SU-DHL-6 (cell line): ENCODE data around the gene WARS2.
"Not testable (repeated sequence)": the region's sequence is repeated elsewhere in the genome, so short reads cannot be mapped to it uniquely, and the experiment has no call there.

Source experiments
- H2AFZ ChIP-seq: fragments of 200-600 bp; sonication (generic); 2 replicates; pipeline ENCODE4 v1.6.1; 2014; ENCODE audit warnings: low read depth, mild to moderate bottlenecking, moderate library complexity, mixed read lengths, antibody characterized with exemption, low read length; ENCODE audit not compliant: severe bottlenecking
- H3F3A ChIP-seq: fragments of 200-600 bp; shearing (Covaris generic); 2 replicates; pipeline ENCODE4 v1.6.0; 2016; ENCODE audit warnings: antibody characterized with exemption, mild to moderate bottlenecking; ENCODE audit not compliant: insufficient read depth
- H3K27ac ChIP-seq: fragments of 200-600 bp; sonication (generic); 2 replicates; pipeline ENCODE4 v1.5.1; 2016; ENCODE audit warnings: low read depth, mild to moderate bottlenecking, low read length, moderate library complexity, mixed read lengths
- H3K27me3 ChIP-seq: fragments of 200-600 bp; sonication (generic), shearing (Covaris generic); 2 replicates; pipeline ENCODE4 v1.6.0; 2014; ENCODE audit warnings: mild to moderate bottlenecking, low read length
- H3K36me3 ChIP-seq: fragments of 200-600 bp; sonication (generic); 2 replicates; pipeline ENCODE4 v1.6.1; 2014; ENCODE audit warnings: mild to moderate bottlenecking, low read length, mixed read lengths
- H3K4me2 ChIP-seq: fragments of 300-600, 200-600 bp; shearing (Covaris generic), sonication (generic); 2 replicates; pipeline ENCODE4 v1.6.0; 2014; ENCODE audit warnings: low read length, low read depth, mild to moderate bottlenecking; ENCODE audit not compliant: poor library complexity, severe bottlenecking
- H3K4me3 ChIP-seq: fragments of 200-600 bp; sonication (generic); 2 replicates; pipeline ENCODE4 v1.5.1; 2014; ENCODE audit warnings: antibody characterized with exemption, low read length, mild to moderate bottlenecking, mixed read lengths; ENCODE audit not compliant: insufficient read depth, poor library complexity, severe bottlenecking
- H3K79me2 ChIP-seq: fragments of 200-600 bp; sonication (generic); 2 replicates; pipeline ENCODE4 v1.6.1; 2014; ENCODE audit warnings: mild to moderate bottlenecking, low read length, moderate library complexity; ENCODE audit not compliant: insufficient read depth
- H3K9ac ChIP-seq: fragments of 200-600 bp; sonication (generic); 2 replicates; pipeline ENCODE4 v1.7.0; 2014; ENCODE audit warnings: mild to moderate bottlenecking, low read length
- H3K9me2 ChIP-seq: fragments of 200-600 bp; sonication (generic); replicated peaks from 2 replicates; pipeline ENCODE4 v1.6.1; 2014; ENCODE audit warnings: low read length; ENCODE audit not compliant: insufficient read depth
- H3K9me3 ChIP-seq: fragments of 200-600 bp; sonication (generic); 2 replicates; pipeline ENCODE4 v1.6.1; 2014; ENCODE audit warnings: low read length, mixed read lengths; ENCODE audit not compliant: insufficient read depth
- H4K20me1 ChIP-seq: fragments of 200-600 bp; sonication (generic); 2 replicates; pipeline ENCODE4 v1.6.1; 2014; ENCODE audit warnings: low read depth, mild to moderate bottlenecking, antibody characterized with exemption, low read length, moderate library complexity, mixed read lengths
- CTCF ChIP-seq: fragments of 200-600 bp; sonication (generic); IDR thresholded peaks from one replicate; pipeline ENCODE4 v1.5.1; 2017; ENCODE audit warnings: antibody characterized with exemption, mild to moderate bottlenecking, low read length, moderate library complexity; ENCODE audit not compliant: insufficient read depth, poor library complexity, severe bottlenecking
- EZH2phosphoT487 ChIP-seq: fragments of 200-600 bp; sonication (generic), shearing (Covaris generic); conservative IDR thresholded peaks from 2 replicates; pipeline ENCODE4 v1.6.1; 2018; ENCODE audit warnings: mild to moderate bottlenecking, antibody characterized with exemption, low read length, moderate library complexity, mixed read lengths

The WARS2 gene

DNA sequence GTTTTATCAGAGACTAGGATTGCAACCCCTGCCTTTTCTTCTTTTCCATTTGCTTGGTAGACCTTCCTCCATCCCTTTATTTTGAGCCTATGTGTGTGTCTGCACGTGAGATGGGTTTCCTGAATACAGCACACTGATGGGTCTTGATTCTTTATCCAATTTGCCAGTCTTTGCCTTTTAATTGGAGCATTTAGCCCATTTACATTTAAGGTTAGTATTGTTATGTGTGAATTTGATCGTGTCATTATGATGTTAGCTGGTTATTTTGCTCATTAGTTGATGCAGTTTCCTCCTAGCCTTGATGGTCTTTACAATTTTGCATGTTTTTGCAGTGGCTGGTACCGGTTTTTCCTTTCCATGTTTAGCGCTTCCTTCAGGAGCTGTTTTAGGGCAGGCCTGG is 14.6 kb upstream of the WARS2 start:
- H3K27ac ChIP-seq, H3K36me3 ChIP-seq, H2AFZ ChIP-seq, H3K9me2 ChIP-seq, H3K4me2 ChIP-seq, H3K27me3 ChIP-seq, H3K4me3 ChIP-seq, H4K20me1 ChIP-seq, H3K9me3 ChIP-seq, H3F3A ChIP-seq, H3K79me2 ChIP-seq, H3K9ac ChIP-seq: not testable (repeated sequence)

- Histone ChIP-seq H3K4me3 (no peak overlapping the region), H3K9ac (no peak overlapping the region), H3K27ac (no peak overlapping the region), H3K36me3 (no peaks in the 10 kb centered on the region), H4K20me1 (no peaks in the 10 kb centered on the region), H3F3A (no peaks in the 10 kb centered on the region), H3K4me2 (no peak overlapping the region), H3K79me2 (no peaks in the 10 kb centered on the region), H3K9me3 (no peaks in the 10 kb centered on the region), H3K27me3 (no peaks in the 10 kb centered on the region), H3K9me2 (no peaks in the 10 kb centered on the region), H2AFZ (no peak overlapping the region)
- no peak for TF ChIP-seq CTCF
- TF ChIP-seq EZH2phosphoT487, result no peak
Observed at GRCh38 chr1:119150150-119150549, 9.7 kb upstream of the WARS2 start.

DNA sequence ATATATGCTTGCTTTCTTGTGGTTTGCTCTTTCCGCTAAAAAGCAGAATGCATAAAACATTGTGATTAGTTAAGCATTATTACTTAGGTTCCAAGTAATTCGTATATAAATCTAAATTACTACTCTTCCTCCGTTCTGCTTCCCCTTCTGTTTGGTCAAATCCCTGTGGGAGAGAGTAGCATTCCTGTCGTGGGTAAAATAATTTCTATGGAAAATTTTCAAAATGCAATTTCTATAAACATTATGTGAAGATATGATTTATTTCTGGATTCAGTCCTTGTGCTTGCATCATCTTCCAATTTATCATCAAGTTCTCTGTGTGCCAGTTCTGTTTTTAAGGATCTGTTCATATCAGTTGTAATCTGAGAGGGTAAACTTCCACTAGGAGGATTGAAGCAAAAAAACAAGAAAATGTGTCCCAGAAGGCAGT is 7.2 kb upstream of the WARS2 start:
- no peaks in the 10 kb centered on the region for H3K36me3 ChIP-seq
- H3K79me2 ChIP-seq, result no peaks in the 10 kb centered on the region
- no peak overlapping the region for H3K4me2 ChIP-seq
- no peak overlapping the region for H2AFZ ChIP-seq
- H3K9me3 ChIP-seq, result no peaks in the 10 kb centered on the region
- H3K4me3 ChIP-seq, result no peak overlapping the region
- no peak for TF ChIP-seq EZH2phosphoT487
- TF ChIP-seq CTCF, result no peak
- no peak overlapping the region for H3K27ac ChIP-seq
- H4K20me1 ChIP-seq, result no peaks in the 10 kb centered on the region
- H3F3A ChIP-seq, result no peaks in the 10 kb centered on the region
- H3K9ac ChIP-seq, result no peak overlapping the region
- H3K27me3 ChIP-seq, result no peaks in the 10 kb centered on the region
- no peaks in the 10 kb centered on the region for H3K9me2 ChIP-seq

GRCh38 chr1:119146466-119146865 is 6.0 kb upstream of the WARS2 start:
- no peak for TF ChIP-seq CTCF
- no peak for TF ChIP-seq EZH2phosphoT487
- Histone ChIP-seq H3K79me2 (no peaks in the 10 kb centered on the region; the same call in 1 of the 2 replicates), H3K9me2 (no peaks in the 10 kb centered on the region), H3K36me3 (no peaks in the 10 kb centered on the region), H4K20me1 (no peaks in the 10 kb centered on the region), H3K4me3 (no peak overlapping the region), H3K9ac (no peak overlapping the region), H3F3A (no peaks in the 10 kb centered on the region), H3K9me3 (no peaks in the 10 kb centered on the region), H2AFZ (no peak overlapping the region), H3K27ac (no peak overlapping the region), H3K4me2 (no peak overlapping the region), H3K27me3 (no peaks in the 10 kb centered on the region)
